ENCODE data around the gene BCORL1.
A peak's percentile ranks its signal among the peaks of the same experiment; 100 is the strongest.

The BCORL1 gene

GRCh38 chrX:130051176-130051845, 68.9 kb downstream of the BCORL1 start:
- H3K27ac Mint-ChIP-seq = no peak overlapping the region
- H3K4me1 Mint-ChIP-seq (ENCODE audit: low read depth) = no peaks in the 10 kb centered on the region
- peaks cover 56% of the 10 kb centered on the region for H3K36me3 Mint-ChIP-seq (ENCODE audit: low read depth)
- peaks cover 6% of the 10 kb centered on the region for H3K27me3 Mint-ChIP-seq
- H3K9me3 Mint-ChIP-seq = no peaks in the 10 kb centered on the region
- no peak for DNase-seq
- no peak overlapping the region for H3K4me3 Mint-ChIP-seq

- H3K4me1 Mint-ChIP-seq (ENCODE audit: low read depth) = no peaks in the 10 kb centered on the region
- H3K9me3 Mint-ChIP-seq = no peaks in the 10 kb centered on the region
- no peak overlapping the region for H3K4me3 Mint-ChIP-seq
- no peak for DNase-seq
- H3K36me3 Mint-ChIP-seq (ENCODE audit: low read depth) = peaks cover 41% of the 10 kb centered on the region
- peaks cover 6% of the 10 kb centered on the region for H3K27me3 Mint-ChIP-seq
- H3K27ac Mint-ChIP-seq = no peak overlapping the region
These were observed 70.8 kb downstream of the BCORL1 start for GRCh38 chrX:130053236-130053635.

- DNase-seq = no peak
- Mint-ChIP-seq H3K4me3 (no peak overlapping the region), H3K9me3 (no peaks in the 10 kb centered on the region), H3K36me3 (ENCODE audit: low read depth) (peaks cover 28% of the 10 kb centered on the region), H3K27ac (no peak overlapping the region), H3K27me3 (peaks cover 6% of the 10 kb centered on the region), H3K4me1 (ENCODE audit: low read depth) (peaks cover 3% of the 10 kb centered on the region)
These were observed 72.7 kb downstream of the BCORL1 start for GRCh38 chrX:130055103-130055502.

GRCh38 chrX:130055899-130056298, 73.5 kb downstream of the BCORL1 start:
- Mint-ChIP-seq H3K36me3 (ENCODE audit: low read depth) (peaks cover 24% of the 10 kb centered on the region), H3K27ac (no peak overlapping the region)

GRCh38 chrX:130057209-130057608, 74.8 kb downstream of the BCORL1 start:
- Mint-ChIP-seq H3K4me1 (ENCODE audit: low read depth) (peaks cover 5% of the 10 kb centered on the region), H3K9me3 (no peaks in the 10 kb centered on the region)
- DNase-seq = no peak

More at GRCh38 chrX:130055899-130056298, 73.5 kb downstream of the BCORL1 start:
- Mint-ChIP-seq H3K27me3 (peaks cover 6% of the 10 kb centered on the region), H3K9me3 (no peaks in the 10 kb centered on the region), H3K4me3 (no peak overlapping the region), H3K4me1 (ENCODE audit: low read depth) (peaks cover 3% of the 10 kb centered on the region)
- no peak for DNase-seq

GRCh38 chrX:130058652-130059051, 76.2 kb downstream of the BCORL1 start:
- Mint-ChIP-seq H3K27me3 (peaks cover 11% of the 10 kb centered on the region), H3K4me1 (ENCODE audit: low read depth) (peaks cover 5% of the 10 kb centered on the region), H3K27ac (no peak overlapping the region), H3K4me3 (no peak overlapping the region), H3K36me3 (ENCODE audit: low read depth) (peaks cover 8% of the 10 kb centered on the region), H3K9me3 (no peaks in the 10 kb centered on the region)
- no peak for DNase-seq

More at GRCh38 chrX:130057209-130057608, 74.8 kb downstream of the BCORL1 start:
- H3K36me3 Mint-ChIP-seq (ENCODE audit: low read depth) = peaks cover 18% of the 10 kb centered on the region
- peaks cover 2% of the 10 kb centered on the region for H3K27me3 Mint-ChIP-seq
- no peak overlapping the region for H3K27ac Mint-ChIP-seq
- H3K4me3 Mint-ChIP-seq = no peak overlapping the region

GRCh38 chrX:130060122-130061069, 78.0 kb downstream of the BCORL1 start:
- Mint-ChIP-seq H3K4me3 (peak overlapping the region; percentile 72), H3K27me3 (peaks cover 23% of the 10 kb centered on the region), H3K36me3 (ENCODE audit: low read depth) (peaks cover 14% of the 10 kb centered on the region), H3K9me3 (no peaks in the 10 kb centered on the region), H3K4me1 (ENCODE audit: low read depth) (peaks cover 5% of the 10 kb centered on the region), H3K27ac (peak overlapping the region; percentile 75)
- peak; percentile 92 for DNase-seq

- no peaks in the 10 kb centered on the region for H3K9me3 Mint-ChIP-seq
- peaks cover 22% of the 10 kb centered on the region for H3K27me3 Mint-ChIP-seq
- no peak for DNase-seq
- no peak overlapping the region for H3K4me3 Mint-ChIP-seq
- no peak overlapping the region for H3K27ac Mint-ChIP-seq
- no peaks in the 10 kb centered on the region for H3K4me1 Mint-ChIP-seq (ENCODE audit: low read depth)
- H3K36me3 Mint-ChIP-seq (ENCODE audit: low read depth) = peaks cover 56% of the 10 kb centered on the region
These were observed 84.7 kb downstream of the BCORL1 start for GRCh38 chrX:130066975-130067615.

- Mint-ChIP-seq H3K4me1 (ENCODE audit: low read depth) (no peaks in the 10 kb centered on the region), H3K9me3 (no peaks in the 10 kb centered on the region), H3K27me3 (peaks cover 9% of the 10 kb centered on the region), H3K4me3 (no peak overlapping the region), H3K27ac (no peak overlapping the region), H3K36me3 (ENCODE audit: low read depth) (peaks cover 59% of the 10 kb centered on the region)
- no peak for DNase-seq
These were observed 89.3 kb downstream of the BCORL1 start for GRCh38 chrX:130071611-130072344.

- H3K27ac Mint-ChIP-seq = no peak overlapping the region
- H3K36me3 Mint-ChIP-seq (ENCODE audit: low read depth) = peaks cover 59% of the 10 kb centered on the region
These were observed 89.9 kb downstream of the BCORL1 start for GRCh38 chrX:130072345-130072740.

GRCh38 chrX:130075777-130076176, 93.3 kb downstream of the BCORL1 start:
- H3K27ac Mint-ChIP-seq = peak overlapping the region; percentile 3
- no peak for DNase-seq
- H3K4me3 Mint-ChIP-seq = no peak overlapping the region
- H3K4me1 Mint-ChIP-seq (ENCODE audit: low read depth) = peaks cover 11% of the 10 kb centered on the region
- H3K9me3 Mint-ChIP-seq = no peaks in the 10 kb centered on the region
- peaks cover 51% of the 10 kb centered on the region for H3K36me3 Mint-ChIP-seq (ENCODE audit: low read depth)
- H3K27me3 Mint-ChIP-seq = peaks cover 18% of the 10 kb centered on the region

More at GRCh38 chrX:130072345-130072740, 89.9 kb downstream of the BCORL1 start:
- Mint-ChIP-seq H3K4me1 (ENCODE audit: low read depth) (no peaks in the 10 kb centered on the region), H3K4me3 (no peak overlapping the region), H3K27me3 (peaks cover 10% of the 10 kb centered on the region), H3K9me3 (no peaks in the 10 kb centered on the region)
- DNase-seq = no peak

- Mint-ChIP-seq H3K27me3 (peaks cover 11% of the 10 kb centered on the region), H3K4me1 (ENCODE audit: low read depth) (peaks cover 49% of the 10 kb centered on the region), H3K4me3 (no peak overlapping the region), H3K36me3 (ENCODE audit: low read depth) (peaks cover 21% of the 10 kb centered on the region), H3K9me3 (no peaks in the 10 kb centered on the region), H3K27ac (peak overlapping the region; percentile 62)
- peak; percentile 68 for DNase-seq
These were observed 97.5 kb downstream of the BCORL1 start for GRCh38 chrX:130079824-130080406.

GRCh38 chrX:130080791-130081367, 98.4 kb downstream of the BCORL1 start:
- no peak for DNase-seq
- Mint-ChIP-seq H3K9me3 (no peaks in the 10 kb centered on the region), H3K27me3 (peaks cover 11% of the 10 kb centered on the region), H3K27ac (peak overlapping the region; percentile 89), H3K36me3 (ENCODE audit: low read depth) (peaks cover 24% of the 10 kb centered on the region), H3K4me3 (no peak overlapping the region), H3K4me1 (ENCODE audit: low read depth) (peaks cover 59% of the 10 kb centered on the region)

Data from activated T-cell treated with anti-CD3 and anti-CD28 coated beads, Interleukin-2, amount 50 U/mL, for 24 hours (primary cell).